Hepatocyte (in vitro differentiated cells): ENCODE results near the gene ZNF597. TPM values are rescaled to one million over a fixed set of nuclear protein-coding genes. Genes with fewer than 3 reads are reported as not detected.
A peak's percentile ranks its signal among the peaks of the same experiment; 100 is the strongest.

Experiments
- DNase-seq: peaks from one replicate; pipeline ENCODE4 v3.0.0-alpha.2; 2016; ENCODE audit warnings: low spot score
- H2AFZ ChIP-seq: fragments of 200-600 bp; sonication (generic); 2 replicates; pipeline ENCODE4 v1.6.0; 2016; ENCODE audit warnings: antibody characterized with exemption, mild to moderate bottlenecking
- H3K27ac ChIP-seq: fragments of 200-600 bp; sonication (generic); 2 replicates; pipeline ENCODE4 v1.5.1; 2016; ENCODE audit warnings: mild to moderate bottlenecking
- H3K27me3 ChIP-seq: fragments of 200-600 bp; sonication (generic); 2 replicates; pipeline ENCODE4 v1.6.1; 2016
- H3K36me3 ChIP-seq: fragments of 200-600 bp; sonication (generic); replicated peaks from 2 replicates; pipeline ENCODE4 v1.5.1; 2016; ENCODE audit warnings: low read depth; ENCODE audit not compliant: insufficient read depth
- H3K4me1 ChIP-seq: fragments of 200-600 bp; sonication (generic); 2 replicates; pipeline ENCODE4 v1.5.1; 2016; ENCODE audit warnings: mild to moderate bottlenecking, moderate library complexity; ENCODE audit not compliant: insufficient read depth
- H3K4me2 ChIP-seq: fragments of 200-600 bp; sonication (generic); 2 replicates; pipeline ENCODE4 v1.6.0; 2016
- H3K4me3 ChIP-seq: fragments of 200-600 bp; sonication (generic); 2 replicates; pipeline ENCODE4 v1.5.1; 2016; ENCODE audit warnings: mild to moderate bottlenecking
- H3K79me2 ChIP-seq: fragments of 200-600 bp; sonication (generic); 2 replicates; pipeline ENCODE4 v1.6.0; 2017; ENCODE audit warnings: mild to moderate bottlenecking
- H3K9me2 ChIP-seq: fragments of 200-600 bp; sonication (generic); replicated peaks from 2 replicates; pipeline ENCODE4 v1.6.0; 2017; ENCODE audit warnings: mild to moderate bottlenecking; ENCODE audit not compliant: insufficient read depth
- H3K9me3 ChIP-seq: fragments of 200-600 bp; sonication (generic); 2 replicates; pipeline ENCODE4 v1.5.1; 2016; ENCODE audit warnings: low read depth, mild to moderate bottlenecking
- H4K20me1 ChIP-seq: fragments of 200-600 bp; sonication (generic); 2 replicates; pipeline ENCODE4 v1.6.0; 2016; ENCODE audit warnings: mild to moderate bottlenecking; ENCODE audit not compliant: insufficient read depth, poor library complexity, severe bottlenecking
- EZH2 ChIP-seq: fragments of 200-600 bp; sonication (generic); IDR thresholded peaks from 2 replicates; pipeline ENCODE4 v1.6.1; 2016; ENCODE audit warnings: antibody characterized with exemption, mild to moderate bottlenecking, borderline replicate concordance
- EZH2phosphoT487 ChIP-seq: fragments of 200-600 bp; sonication (generic); IDR thresholded peaks from one replicate; pipeline ENCODE4 v1.6.1; 2018; ENCODE audit warnings: antibody characterized with exemption, mild to moderate bottlenecking, low read depth, moderate library complexity; ENCODE audit not compliant: unreplicated experiment, severe bottlenecking
- WGBS: methylation state at CpG from one replicate; pipeline ENCODE4 v1.1.6; 2016; ENCODE audit warnings: low lambda C conversion rate; ENCODE audit errors: missing lambda C conversion rate; 5-methylcytosine and 5-hydroxymethylcytosine counted together
- polyA plus RNA-seq: library from polyadenylated mRNA; unstranded; fragments of >200 nt; fragmentation: Nextera tagmentation; extraction: Ambion mirVana; gene quantifications from 2 replicates; pipeline ENCODE4 v1.2.1, GENCODE V29; 2016
- total RNA-seq: library from RNA; depleted of rRNA; stranded (reverse); fragments of >200 nt; gene quantifications from 2 replicates; pipeline ENCODE4 v1.2.3, GENCODE V29; 2014
- TF ChIP-seq, protein P1 (sequence below): fragments of 200-600 bp; sonication (generic); IDR thresholded peaks from 2 replicates; pipeline ENCODE4 v1.5.1; 2016; ENCODE audit warnings: antibody characterized with exemption, mild to moderate bottlenecking; ENCODE audit not compliant: poor library complexity

The ZNF597 gene, protein sequence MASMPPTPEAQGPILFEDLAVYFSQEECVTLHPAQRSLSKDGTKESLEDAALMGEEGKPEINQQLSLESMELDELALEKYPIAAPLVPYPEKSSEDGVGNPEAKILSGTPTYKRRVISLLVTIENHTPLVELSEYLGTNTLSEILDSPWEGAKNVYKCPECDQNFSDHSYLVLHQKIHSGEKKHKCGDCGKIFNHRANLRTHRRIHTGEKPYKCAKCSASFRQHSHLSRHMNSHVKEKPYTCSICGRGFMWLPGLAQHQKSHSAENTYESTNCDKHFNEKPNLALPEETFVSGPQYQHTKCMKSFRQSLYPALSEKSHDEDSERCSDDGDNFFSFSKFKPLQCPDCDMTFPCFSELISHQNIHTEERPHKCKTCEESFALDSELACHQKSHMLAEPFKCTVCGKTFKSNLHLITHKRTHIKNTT
- total RNA-seq (3.5 and 4.0 TPM in 2 replicates), polyA plus RNA-seq (1.2 and 2.1 TPM in 2 replicates)

DNA sequence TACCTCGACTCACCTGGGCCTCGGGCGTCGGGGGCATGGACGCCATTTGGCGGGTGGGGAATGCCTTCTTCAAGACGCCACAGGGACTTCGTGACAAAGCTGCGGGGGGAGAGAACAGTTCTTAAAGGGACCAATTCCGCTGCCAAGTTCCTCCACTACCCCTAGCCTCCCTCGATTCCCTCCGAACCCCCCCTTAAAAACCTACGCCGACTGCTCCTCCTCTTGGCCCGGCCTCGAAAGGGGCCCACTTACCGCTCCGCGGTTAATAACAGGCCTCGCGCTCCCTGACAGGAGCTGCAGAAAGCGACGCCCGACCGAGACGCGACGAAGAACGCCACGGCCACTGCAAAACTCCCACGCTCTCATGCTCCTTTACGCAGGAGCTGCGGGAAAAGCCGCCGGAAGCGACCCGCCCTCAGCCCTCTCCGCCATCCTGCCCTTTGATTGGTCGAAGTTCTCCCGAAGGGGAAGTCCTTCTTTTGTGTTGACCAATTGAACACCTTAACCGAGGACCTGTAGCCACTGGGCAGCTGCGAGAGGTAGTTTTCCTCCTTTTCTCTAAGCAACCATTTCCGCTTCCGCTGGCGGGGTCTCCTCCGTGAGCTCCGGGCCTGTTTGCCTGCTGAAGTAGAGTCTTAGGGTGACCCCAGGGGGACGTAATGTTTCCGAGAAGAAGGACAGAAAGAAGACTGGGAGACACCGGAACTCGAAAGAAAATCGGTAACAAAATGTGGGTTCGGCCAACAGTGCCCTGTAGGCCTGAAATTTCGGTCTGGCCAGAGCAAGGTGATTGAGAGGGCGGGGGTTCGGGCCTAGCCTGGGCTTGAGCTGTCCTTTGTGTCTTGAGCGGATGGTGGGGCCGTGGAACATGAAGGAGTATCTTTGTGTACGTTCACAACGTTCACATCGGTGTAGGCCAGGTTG, at the start of gene ZNF597, which contains the start of gene NAA60:
Gene ZNF597 (minus strand): TSS at position 397 of the 924 bp plus-strand sequence. CDS start 351 bp downstream, at position 46.
Gene NAA60 (plus strand): TSS at position 573 of the 924 bp plus-strand sequence. CDS start 32,548 bp downstream, outside the sequence.
- Histone ChIP-seq H3K4me2 (peak within 1 kb of the TSS; percentile 81), H4K20me1 (no peaks in the 10 kb centered on the region), H3K27ac (peak within 1 kb of the TSS; percentile 92), H3K36me3 (peaks cover 4% of the 10 kb centered on the region), H3K79me2 (peaks cover 55% of the 10 kb centered on the region), H2AFZ (peak within 1 kb of the TSS; percentile 53), H3K27me3 (no peaks in the 10 kb centered on the region), H3K4me3 (peak within 1 kb of the TSS; percentile 39), H3K9me3 (peaks cover 7% of the 10 kb centered on the region), H3K4me1 (no peaks in the 10 kb centered on the region), H3K9me2 (no peaks in the 10 kb centered on the region)
- 48% methylated on average over 54 of the region's 61 CpGs for WGBS
- TF ChIP-seq EZH2phosphoT487 = no peak
- peak; percentile 91 for DNase-seq

DNA sequence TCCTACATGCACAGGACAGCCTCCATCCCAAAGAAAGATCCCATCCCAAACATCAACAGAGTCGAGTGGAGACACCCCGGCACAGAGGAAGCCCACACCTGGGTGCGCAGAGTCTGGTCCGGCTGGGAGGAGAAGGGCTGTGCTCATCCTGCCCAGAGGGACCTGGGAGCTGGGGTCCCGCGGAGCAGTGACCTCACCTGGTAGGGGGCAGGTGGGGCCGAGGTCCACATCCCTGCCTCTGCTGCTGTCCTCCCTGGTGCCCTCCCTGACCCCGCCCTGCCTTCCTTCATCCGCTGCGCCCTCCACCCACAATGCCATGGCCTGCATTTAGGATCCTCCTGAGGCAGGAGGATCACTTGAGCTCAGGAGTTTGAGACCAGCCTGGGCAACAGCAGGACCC, 49.1 kb upstream of the ZNF597 start:
- no peak overlapping the region for H3K4me2 ChIP-seq
- TF ChIP-seq EZH2phosphoT487 = no peak
- TF ChIP-seq, protein P1, sequence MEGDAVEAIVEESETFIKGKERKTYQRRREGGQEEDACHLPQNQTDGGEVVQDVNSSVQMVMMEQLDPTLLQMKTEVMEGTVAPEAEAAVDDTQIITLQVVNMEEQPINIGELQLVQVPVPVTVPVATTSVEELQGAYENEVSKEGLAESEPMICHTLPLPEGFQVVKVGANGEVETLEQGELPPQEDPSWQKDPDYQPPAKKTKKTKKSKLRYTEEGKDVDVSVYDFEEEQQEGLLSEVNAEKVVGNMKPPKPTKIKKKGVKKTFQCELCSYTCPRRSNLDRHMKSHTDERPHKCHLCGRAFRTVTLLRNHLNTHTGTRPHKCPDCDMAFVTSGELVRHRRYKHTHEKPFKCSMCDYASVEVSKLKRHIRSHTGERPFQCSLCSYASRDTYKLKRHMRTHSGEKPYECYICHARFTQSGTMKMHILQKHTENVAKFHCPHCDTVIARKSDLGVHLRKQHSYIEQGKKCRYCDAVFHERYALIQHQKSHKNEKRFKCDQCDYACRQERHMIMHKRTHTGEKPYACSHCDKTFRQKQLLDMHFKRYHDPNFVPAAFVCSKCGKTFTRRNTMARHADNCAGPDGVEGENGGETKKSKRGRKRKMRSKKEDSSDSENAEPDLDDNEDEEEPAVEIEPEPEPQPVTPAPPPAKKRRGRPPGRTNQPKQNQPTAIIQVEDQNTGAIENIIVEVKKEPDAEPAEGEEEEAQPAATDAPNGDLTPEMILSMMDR = no peak
- no peak overlapping the region for H2AFZ ChIP-seq
- H3K4me3 ChIP-seq = no peak overlapping the region
- H3K36me3 ChIP-seq = no peaks in the 10 kb centered on the region
- DNase-seq = no peak
- no peaks in the 10 kb centered on the region for H3K9me3 ChIP-seq
- no peaks in the 10 kb centered on the region for H3K9me2 ChIP-seq
- no peak overlapping the region for H3K27ac ChIP-seq
- no peaks in the 10 kb centered on the region for H4K20me1 ChIP-seq
- no peaks in the 10 kb centered on the region for H3K4me1 ChIP-seq
- H3K27me3 ChIP-seq = no peaks in the 10 kb centered on the region
- no peaks in the 10 kb centered on the region for H3K79me2 ChIP-seq
- WGBS = 93% methylated on average over 10 of the region's 10 CpGs

DNA sequence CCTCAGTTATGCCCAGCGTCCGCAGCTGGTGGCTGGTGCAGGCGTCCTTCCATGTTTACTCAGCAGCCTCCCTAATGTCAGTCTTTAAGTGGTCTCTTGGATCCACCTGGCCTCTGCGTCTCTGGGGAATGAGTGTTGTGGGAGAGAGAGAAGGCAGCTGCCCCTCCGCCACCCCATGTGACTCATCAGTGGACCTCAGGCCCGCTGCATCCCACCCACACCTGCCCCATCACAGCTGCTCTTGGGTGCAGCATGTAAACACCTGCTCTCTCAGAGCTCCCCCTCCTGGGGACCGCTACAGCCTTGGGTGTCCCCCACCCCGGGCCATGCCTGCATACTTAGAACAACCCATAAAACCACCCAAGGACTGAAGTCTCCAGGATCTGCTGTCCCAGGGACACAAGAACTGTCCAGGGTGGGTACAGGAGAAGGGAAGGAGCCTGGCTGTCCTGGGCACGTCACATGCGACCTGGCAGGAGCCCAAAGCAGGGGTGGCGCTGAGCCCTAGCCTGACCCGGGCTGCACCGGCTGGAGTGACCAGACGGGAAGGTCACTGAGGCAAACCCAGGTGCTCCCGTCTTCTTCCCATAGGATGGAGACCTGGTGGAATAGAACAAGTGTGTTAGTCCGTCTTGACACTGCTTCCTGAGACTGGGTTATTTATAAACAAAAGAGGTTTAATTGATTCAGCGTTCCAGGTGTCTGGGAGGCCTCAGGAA, 47.8 kb upstream of the ZNF597 start:
- no peak overlapping the region for H2AFZ ChIP-seq

More for the DNA sequence above, 47.8 kb upstream of the ZNF597 start:
- H3K27me3 ChIP-seq = no peaks in the 10 kb centered on the region
- H3K79me2 ChIP-seq = no peaks in the 10 kb centered on the region
- no peak overlapping the region for H3K4me2 ChIP-seq
- H4K20me1 ChIP-seq = no peaks in the 10 kb centered on the region
- no peaks in the 10 kb centered on the region for H3K4me1 ChIP-seq
- no peaks in the 10 kb centered on the region for H3K36me3 ChIP-seq
- TF ChIP-seq EZH2 = no peak
- TF ChIP-seq, protein P1 = no peak
- no peak for TF ChIP-seq EZH2phosphoT487
- DNase-seq = no peak
- WGBS = 76% methylated on average over 17 of the region's 17 CpGs
- H3K27ac ChIP-seq = no peak overlapping the region
- no peaks in the 10 kb centered on the region for H3K9me3 ChIP-seq
- H3K4me3 ChIP-seq = no peak overlapping the region
- H3K9me2 ChIP-seq = no peaks in the 10 kb centered on the region
